Transverse colon (tissue), 4 donors: ENCODE results near the gene IL17RE. TPM values are rescaled to one million over a fixed set of nuclear protein-coding genes. Genes with fewer than 3 reads are reported as not detected.
A peak's percentile ranks its signal among the peaks of the same experiment; 100 is the strongest.

Source experiments
- DNase-seq: peaks from one replicate; pipeline ENCODE4 v3.0.0-alpha.2; 2019
- H3K27ac ChIP-seq, 4 donors: fragments of 200-600 bp; sonication (generic); 2 replicates each; pipeline ENCODE4 v1.5.1; 2016 to 2018; ENCODE audit warnings: inconsistent platforms in 4 of 4
- H3K27me3 ChIP-seq: fragments of 200-600 bp; sonication (generic); 2 replicates; pipeline ENCODE4 v1.5.1; 2017; ENCODE audit warnings: inconsistent platforms
- H3K36me3 ChIP-seq, 4 donors: fragments of 200-600 bp; sonication (generic); 2 replicates each; pipeline ENCODE4 v1.5.1; 2017 to 2019; ENCODE audit warnings: inconsistent platforms in 4 of 4
- H3K4me1 ChIP-seq, 4 donors: fragments of 200-600 bp; sonication (generic); 2 replicates each; pipeline ENCODE4 v1.5.1; 2017 to 2020; ENCODE audit warnings: inconsistent platforms in 4 of 4
- H3K4me3 ChIP-seq, 4 donors: fragments of 200-600 bp; sonication (generic); 1 replicate in 1 of 4; 2 replicates in 3 of 4; pipeline versions ENCODE4 v1.5.1 to v1.6.1; 2017 to 2019; ENCODE audit warnings: inconsistent platforms in 4 of 4
- H3K9me3 ChIP-seq, 2 donors: fragments of 200-600 bp; sonication (generic); 2 replicates each; pipeline ENCODE4 v1.5.1; 2017 to 2019; ENCODE audit warnings: inconsistent platforms in 2 of 2
- EP300 ChIP-seq: sonication (generic); formaldehyde crosslinking; IDR thresholded peaks from one replicate; pipeline ENCODE4 v1.6.1; 2017; ENCODE audit warnings: antibody characterized with exemption, low read depth
- POLR2A ChIP-seq: fragments of 450-650 bp; IDR thresholded peaks from one replicate; pipeline ENCODE4 v1.6.1; 2016; ENCODE audit warnings: antibody characterized with exemption, mild to moderate bottlenecking, moderate library complexity
- POLR2AphosphoS5 ChIP-seq, 3 donors: sonication (generic); formaldehyde crosslinking; IDR thresholded peaks; one replicate each; pipeline ENCODE4 v1.6.1; 2016; ENCODE audit warnings: antibody characterized with exemption in 3 of 3
- WGBS, 2 donors: methylation state at CpG; one replicate each; pipeline ENCODE4 v1.1.5; 2018; ENCODE audit warnings: low coverage in 1 of 2; 5-methylcytosine and 5-hydroxymethylcytosine counted together
- in situ Hi-C, 4 donors: fragments of 200-750 bp; cut with MboI; loops; one replicate each; pipeline versions ENCODE4 v1.15.0 to v1.15.1; 2017; ENCODE audit warnings: low sequenced_read_pairs in 3 of 4, low pct_ligation_motif_present in 1 of 4, low pct_unique_long_range_greater_than_20kb in 1 of 4
- intact Hi-C: fragments of 100-400 bp; cut with DNase I; formaldehyde crosslinking; loops from one replicate; pipeline ENCODE4 v1.15.1; 2023; ENCODE audit warnings: low total_unique reads
- total RNA-seq, 4 donors: library from RNA; depleted of rRNA; stranded (reverse); fragments of >200 nt; gene quantifications; one replicate each; pipeline ENCODE4 v1.1.0, GENCODE V29; 2016
- TF ChIP-seq, protein P1 (sequence below), 5 experiments: fragments of 200-600 bp in 3 of 5; fragments of 450-650 bp in 2 of 5; sonication (generic) in 3 of 5; IDR thresholded peaks; 1 replicate in 2 of 5; 2 replicates in 3 of 5; pipeline ENCODE4 v1.5.1; 2016 to 2017; ENCODE audit warnings: antibody characterized with exemption in 5 of 5, inconsistent platforms in 3 of 5, mild to moderate bottlenecking in 2 of 5, moderate library complexity in 1 of 5

The IL17RE gene
- total RNA-seq, 4 donors from 2014 or later, result 81.5 to 178 (median 108) TPM

DNA sequence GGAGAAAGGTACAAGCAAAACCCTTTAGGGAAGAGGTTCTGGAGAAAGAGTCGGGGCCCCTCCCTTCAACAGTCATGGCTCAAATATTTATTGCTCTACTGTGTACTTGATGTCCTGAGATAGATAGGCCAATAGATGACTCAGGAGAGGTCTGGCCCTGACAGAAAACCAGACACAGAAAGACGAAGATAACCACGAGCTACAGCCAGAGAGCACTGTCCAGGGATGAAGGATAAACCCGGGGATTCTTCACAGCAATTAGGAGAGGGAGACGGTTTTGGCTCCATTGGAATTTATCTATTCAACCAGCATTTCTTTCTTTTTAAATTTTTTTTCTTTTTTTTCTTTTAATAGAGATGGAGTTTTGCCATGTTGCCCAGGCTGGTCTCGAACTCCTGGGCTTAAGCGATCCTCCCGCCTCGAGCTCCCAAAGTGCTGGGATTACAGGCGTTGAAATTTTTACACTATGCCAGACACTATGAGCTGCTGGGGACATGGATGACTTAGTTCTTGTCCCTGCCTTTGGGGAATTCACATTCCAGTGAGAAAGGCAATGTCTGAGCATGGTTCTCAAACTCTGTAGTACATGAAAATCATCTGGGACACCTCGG lies 18.0 kb upstream of the IL17RE start:
- intact Hi-C loops (no loop called here), in situ Hi-C loops (no loop called here)
- Histone ChIP-seq H3K4me3 (no peak overlapping the region), H3K27ac (peak overlapping the region in 3 of 4 donors; percentile 13 to 50 (median 47)), H3K4me1 (peaks cover 0 to 8% (median 0%) of the 10 kb centered on the region in 4 donors), H3K9me3 (no peaks in the 10 kb centered on the region), H3K36me3 (no peaks in the 10 kb centered on the region), H3K27me3 (no peaks in the 10 kb centered on the region)
- TF ChIP-seq EP300, result no peak
- peak in 2 of 3 donors; percentile 44 to 55 for TF ChIP-seq POLR2AphosphoS5 (IDR thresholded peaks at IDR 0.05)
- 52 to 79% methylated on average over 6 to 11 of the region's 11 CpGs for WGBS, 2 donors
- no peak for DNase-seq

DNA sequence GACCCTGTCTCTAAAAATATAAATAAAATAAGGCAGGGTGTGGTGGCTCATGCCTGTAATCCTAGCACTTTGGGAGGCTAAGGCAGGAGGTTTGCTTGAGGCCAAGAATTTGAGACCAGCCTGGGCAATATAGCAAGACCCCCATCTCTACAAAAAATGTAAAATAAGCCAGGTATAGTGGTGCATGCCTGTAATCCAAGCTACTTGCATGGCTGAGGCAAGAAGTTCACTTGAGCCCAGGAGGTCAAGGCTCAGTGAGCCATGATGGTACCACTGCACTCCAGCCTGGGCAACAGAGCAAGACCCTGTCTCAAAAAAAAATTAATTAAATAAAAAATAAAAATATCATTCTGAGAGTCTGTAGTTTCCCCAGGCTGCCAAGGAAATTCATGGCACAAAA lies 16.3 kb upstream of the IL17RE start:
- H3K27ac ChIP-seq, result no peak overlapping the region
- peaks cover 0 to 16% (median 2%) of the 10 kb centered on the region in 4 donors for H3K4me1 ChIP-seq
- no peaks in the 10 kb centered on the region for H3K9me3 ChIP-seq
- in situ Hi-C loops, result no loop called here
- H3K27me3 ChIP-seq, result no peaks in the 10 kb centered on the region
- TF ChIP-seq POLR2AphosphoS5 (IDR thresholded peaks at IDR 0.05) (no peak), POLR2A (no peak), EP300 (no peak)
- TF ChIP-seq, protein P1, sequence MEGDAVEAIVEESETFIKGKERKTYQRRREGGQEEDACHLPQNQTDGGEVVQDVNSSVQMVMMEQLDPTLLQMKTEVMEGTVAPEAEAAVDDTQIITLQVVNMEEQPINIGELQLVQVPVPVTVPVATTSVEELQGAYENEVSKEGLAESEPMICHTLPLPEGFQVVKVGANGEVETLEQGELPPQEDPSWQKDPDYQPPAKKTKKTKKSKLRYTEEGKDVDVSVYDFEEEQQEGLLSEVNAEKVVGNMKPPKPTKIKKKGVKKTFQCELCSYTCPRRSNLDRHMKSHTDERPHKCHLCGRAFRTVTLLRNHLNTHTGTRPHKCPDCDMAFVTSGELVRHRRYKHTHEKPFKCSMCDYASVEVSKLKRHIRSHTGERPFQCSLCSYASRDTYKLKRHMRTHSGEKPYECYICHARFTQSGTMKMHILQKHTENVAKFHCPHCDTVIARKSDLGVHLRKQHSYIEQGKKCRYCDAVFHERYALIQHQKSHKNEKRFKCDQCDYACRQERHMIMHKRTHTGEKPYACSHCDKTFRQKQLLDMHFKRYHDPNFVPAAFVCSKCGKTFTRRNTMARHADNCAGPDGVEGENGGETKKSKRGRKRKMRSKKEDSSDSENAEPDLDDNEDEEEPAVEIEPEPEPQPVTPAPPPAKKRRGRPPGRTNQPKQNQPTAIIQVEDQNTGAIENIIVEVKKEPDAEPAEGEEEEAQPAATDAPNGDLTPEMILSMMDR (IDR thresholded peaks at IDR 0.05), result no peak
- H3K4me3 ChIP-seq, result no peak overlapping the region
- no peaks in the 10 kb centered on the region for H3K36me3 ChIP-seq
- intact Hi-C loops, result no loop called here
- no peak for DNase-seq

DNA sequence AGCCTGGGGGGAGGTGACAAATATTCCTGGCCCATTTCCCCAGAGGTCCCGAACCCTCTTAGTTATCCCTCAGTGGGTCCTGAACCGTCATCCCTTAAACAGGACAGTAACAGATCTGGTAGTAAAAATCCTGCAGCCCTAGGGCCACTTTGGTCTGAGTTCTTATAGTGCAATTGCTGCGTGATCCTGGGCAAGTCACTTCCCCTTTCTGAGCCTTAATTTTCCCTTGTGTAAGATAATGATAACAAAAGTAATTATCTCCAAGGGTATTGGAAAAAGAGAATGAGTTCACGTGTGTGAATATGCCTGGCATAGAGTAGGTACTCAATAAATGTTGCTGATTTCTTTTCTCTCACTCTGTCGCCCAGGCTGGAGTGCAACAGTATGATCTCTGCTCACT lies 15.2 kb upstream of the IL17RE start:
- Histone ChIP-seq H3K9me3 (no peaks in the 10 kb centered on the region), H3K4me1 (peaks cover 0 to 25% (median 9%) of the 10 kb centered on the region in 4 donors), H3K36me3 (no peaks in the 10 kb centered on the region), H3K27me3 (no peaks in the 10 kb centered on the region), H3K4me3 (no peak overlapping the region), H3K27ac (no peak overlapping the region)
- in situ Hi-C loops, result no loop called here
- intact Hi-C loops, result no loop called here
- WGBS, 2 donors, result 73 to 88% methylated on average over 5 of the region's 5 CpGs
- DNase-seq, result no peak
- no peak for TF ChIP-seq POLR2AphosphoS5 (IDR thresholded peaks at IDR 0.05)
- TF ChIP-seq, protein P1 (IDR thresholded peaks at IDR 0.05), result no peak
- TF ChIP-seq EP300, result no peak
- TF ChIP-seq POLR2A, result no peak

DNA sequence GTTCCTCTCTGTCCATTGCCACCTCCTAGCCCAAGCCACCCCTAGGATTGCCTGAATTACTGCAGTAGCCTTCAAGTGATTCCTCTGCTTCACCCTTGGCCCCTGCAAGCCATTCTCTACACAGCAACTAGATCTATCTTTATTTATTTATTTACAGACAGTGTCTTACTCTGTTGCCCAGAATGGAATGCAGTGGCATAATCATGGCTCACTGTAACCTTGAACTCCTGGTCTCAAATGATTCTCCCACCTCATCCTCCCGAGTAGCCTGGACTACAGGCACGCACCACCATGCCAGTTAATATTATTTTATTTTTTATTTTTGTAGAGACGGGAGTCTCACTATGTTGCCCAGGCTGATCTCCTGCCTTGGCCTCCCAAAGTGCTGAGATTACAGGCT lies 14.1 kb upstream of the IL17RE start:
- DNase-seq, result no peak
- Histone ChIP-seq H3K36me3 (peaks cover 0 to 8% (median 4%) of the 10 kb centered on the region in 4 donors), H3K9me3 (no peaks in the 10 kb centered on the region), H3K4me1 (peaks cover 0 to 36% (median 17%) of the 10 kb centered on the region in 4 donors), H3K27ac (no peak overlapping the region), H3K4me3 (no peak overlapping the region), H3K27me3 (no peaks in the 10 kb centered on the region)
- TF ChIP-seq, protein P1 (IDR thresholded peaks at IDR 0.05), result no peak
- WGBS, 2 donors, result 84 to 95% methylated on average over 3 of the region's 3 CpGs
- intact Hi-C loops (no loop called here), in situ Hi-C loops (no loop called here)

DNA sequence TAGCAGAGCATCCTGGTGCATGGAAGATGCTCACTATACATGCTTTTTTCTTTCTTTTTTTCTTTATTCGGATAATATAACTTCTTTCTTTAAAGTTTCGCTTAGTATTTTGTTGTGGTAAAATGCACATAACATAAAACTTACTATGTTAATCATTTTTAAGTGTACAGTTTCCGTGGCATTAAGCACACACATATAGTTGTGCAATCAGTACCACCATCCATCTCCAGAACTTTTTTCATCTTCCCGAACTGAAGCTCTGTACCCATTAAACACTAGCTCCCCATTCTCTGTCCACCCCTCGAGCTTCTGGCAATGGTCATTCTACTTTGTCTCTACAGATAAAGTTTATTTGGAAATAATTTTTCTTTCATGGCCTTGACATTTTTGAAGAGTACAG lies 13.2 kb upstream of the IL17RE start:
- no peak for DNase-seq
- Histone ChIP-seq H3K9me3 (no peaks in the 10 kb centered on the region), H3K36me3 (peaks cover 0 to 8% (median 4%) of the 10 kb centered on the region in 4 donors), H3K4me1 (peaks cover 0 to 35% (median 25%) of the 10 kb centered on the region in 4 donors), H3K4me3 (no peak overlapping the region), H3K27me3 (no peaks in the 10 kb centered on the region), H3K27ac (no peak overlapping the region)
- intact Hi-C loops (no loop called here), in situ Hi-C loops (no loop called here)
- TF ChIP-seq POLR2A, result no peak
- no peak for TF ChIP-seq POLR2AphosphoS5 (IDR thresholded peaks at IDR 0.05)
- TF ChIP-seq EP300, result no peak
- TF ChIP-seq, protein P1 (IDR thresholded peaks at IDR 0.05), result no peak
- WGBS, 2 donors, result 76 to 81% methylated on average over 5 of the region's 5 CpGs
